Raji (cell line): ENCODE measurements around the gene FAM50B.

Source experiments
- POLR2A ChIP-seq: IDR thresholded peaks from 2 replicates; pipeline ENCODE4 v1.6.1; 2011; ENCODE audit warnings: low read depth, low read length, control low read depth; ENCODE audit not compliant: insufficient read depth

FAM50B gene

GRCh38 chr6:3888153-3888957 lies 39.2 kb downstream of the FAM50B start:
- TF ChIP-seq POLR2A = no peak

- TF ChIP-seq POLR2A = no peak
Observed at GRCh38 chr6:3890047-3890446, 40.9 kb downstream of the FAM50B start.

GRCh38 chr6:3891883-3892282 lies 42.7 kb downstream of the FAM50B start:
- no peak for TF ChIP-seq POLR2A

GRCh38 chr6:3892603-3893002 lies 43.4 kb downstream of the FAM50B start:
- TF ChIP-seq POLR2A = no peak

GRCh38 chr6:3893487-3893886 lies 44.3 kb downstream of the FAM50B start:
- TF ChIP-seq POLR2A = no peak

GRCh38 chr6:3893917-3894316 lies 44.7 kb downstream of the FAM50B start:
- no peak for TF ChIP-seq POLR2A

- no peak for TF ChIP-seq POLR2A
Observed at GRCh38 chr6:3894590-3895311, 45.6 kb downstream of the FAM50B start.

- no peak for TF ChIP-seq POLR2A
Observed at GRCh38 chr6:3895312-3895653, 46.1 kb downstream of the FAM50B start.

- TF ChIP-seq POLR2A = no peak
Observed at GRCh38 chr6:3895805-3896204, 46.6 kb downstream of the FAM50B start.

- no peak for TF ChIP-seq POLR2A
Observed at GRCh38 chr6:3898265-3898994, 49.3 kb downstream of the FAM50B start.

GRCh38 chr6:3899061-3899460 lies 49.9 kb downstream of the FAM50B start:
- no peak for TF ChIP-seq POLR2A

- TF ChIP-seq POLR2A = no peak
Observed at GRCh38 chr6:3899970-3900439, 50.8 kb downstream of the FAM50B start.
